ENCODE data around the gene SLC25A6.

Gene SLC25A6

GRCh38 chrX:1400742-1401471, 9.0 kb upstream of the SLC25A6 start:
- in situ Hi-C loops (cut with HindIII; ENCODE audit: low sequenced_read_pairs), result no loop called here
- no peak for DNase-seq (ENCODE audit: low read depth, low spot score)
- no peak overlapping the region for H3K4me3 ChIP-seq (ENCODE audit: low read depth, low read length)
- TF ChIP-seq CTCF (IDR thresholded peaks at IDR 0.05; ENCODE audit: low read depth, low read length), result no peak

- DNase-seq (ENCODE audit: low read depth, low spot score), result no peak
- TF ChIP-seq CTCF (IDR thresholded peaks at IDR 0.05; ENCODE audit: low read depth, low read length), result no peak
- H3K4me3 ChIP-seq (ENCODE audit: low read depth, low read length), result no peak overlapping the region
- in situ Hi-C loops (cut with HindIII; ENCODE audit: low sequenced_read_pairs), result no loop called here
Measured at GRCh38 chrX:1400049-1400448, 8.1 kb upstream of the SLC25A6 start.

GRCh38 chrX:1398431-1399340, 6.8 kb upstream of the SLC25A6 start:
- H3K4me3 ChIP-seq (ENCODE audit: low read depth, low read length), result no peak overlapping the region
- DNase-seq (ENCODE audit: low read depth, low spot score), result no peak
- in situ Hi-C loops (cut with HindIII; ENCODE audit: low sequenced_read_pairs), result no loop called here
- no peak for TF ChIP-seq CTCF (IDR thresholded peaks at IDR 0.05; ENCODE audit: low read depth, low read length)

GRCh38 chrX:1397441-1398270, 5.7 kb upstream of the SLC25A6 start:
- no peak for TF ChIP-seq CTCF (IDR thresholded peaks at IDR 0.05; ENCODE audit: low read depth, low read length)
- DNase-seq (ENCODE audit: low read depth, low spot score), result no peak
- H3K4me3 ChIP-seq (ENCODE audit: low read depth, low read length), result no peak overlapping the region
- in situ Hi-C loops (cut with HindIII; ENCODE audit: low sequenced_read_pairs), result no loop called here

GRCh38 chrX:1397001-1397400, 5.1 kb upstream of the SLC25A6 start:
- in situ Hi-C loops (cut with HindIII; ENCODE audit: low sequenced_read_pairs), result no loop called here
- H3K4me3 ChIP-seq (ENCODE audit: low read depth, low read length), result no peak overlapping the region
- no peak for TF ChIP-seq CTCF (IDR thresholded peaks at IDR 0.05; ENCODE audit: low read depth, low read length)
- no peak for DNase-seq (ENCODE audit: low read depth, low spot score)

- H3K4me3 ChIP-seq (ENCODE audit: low read depth, low read length), result no peak overlapping the region
- in situ Hi-C loops (cut with HindIII; ENCODE audit: low sequenced_read_pairs), result no loop called here
Measured at GRCh38 chrX:1395646-1396216, 3.8 kb upstream of the SLC25A6 start.

More at GRCh38 chrX:1395646-1396216, 3.8 kb upstream of the SLC25A6 start:
- DNase-seq (ENCODE audit: low read depth, low spot score), result no peak
- TF ChIP-seq CTCF (IDR thresholded peaks at IDR 0.05; ENCODE audit: low read depth, low read length), result no peak
